Kidney (tissue), 14 donors: ENCODE data around the gene NSG1. TPM values are rescaled to one million over a fixed set of nuclear protein-coding genes. Genes with fewer than 3 reads are reported as not detected.

Experiments
- DNase-seq, 5 donors: peaks; one replicate each; pipeline ENCODE4 v3.0.0-alpha.2; 2013 to 2020
- FAIRE-seq: peaks from 2 replicates; lab custom pipeline; 2012; peaks lifted over from hg19 to GRCh38; lab: Jason Lieb, UNC
- H3K27ac ChIP-seq, 2 donors: one replicate each; pipeline ENCODE4 v1.7.0; 2013; ENCODE audit warnings: low read depth in 2 of 2, low read length in 2 of 2, inconsistent platforms in 1 of 2
- H3K27me3 ChIP-seq: one replicate; pipeline ENCODE4 v1.7.1; 2013; ENCODE audit warnings: low read length, inconsistent platforms; ENCODE audit not compliant: control insufficient read depth, insufficient read depth
- H3K36me3 ChIP-seq, 3 donors: one replicate each; pipeline versions ENCODE4 v1.7.0 to v1.7.1; 2013; ENCODE audit warnings: low read length in 3 of 3, control low read depth in 1 of 3, inconsistent platforms in 1 of 3; ENCODE audit not compliant: insufficient read depth in 3 of 3, control insufficient read depth in 2 of 3
- H3K4me1 ChIP-seq, 3 donors: one replicate each; pipeline versions ENCODE4 v1.7.0 to v1.7.1; 2013; ENCODE audit warnings: low read length in 3 of 3, inconsistent platforms in 1 of 3, low read depth in 1 of 3; ENCODE audit not compliant: control insufficient read depth in 2 of 3, insufficient read depth in 2 of 3
- H3K4me3 ChIP-seq, 3 donors: one replicate each; pipeline versions ENCODE4 v1.7.0 to v1.8.1; 2013; ENCODE audit warnings: low read length in 3 of 3, control low read depth in 1 of 3, inconsistent platforms in 1 of 3
- H3K9ac ChIP-seq, 3 donors: one replicate each; pipeline versions ENCODE4 v1.7.0 to v1.7.1; 2013; ENCODE audit warnings: low read length in 3 of 3, control low read depth in 1 of 3, inconsistent platforms in 1 of 3
- H3K9me3 ChIP-seq, 3 donors: one replicate each; pipeline versions ENCODE4 v1.7.0 to v1.7.1; 2013; ENCODE audit warnings: low read length in 3 of 3, control low read depth in 1 of 3, inconsistent platforms in 1 of 3; ENCODE audit not compliant: control insufficient read depth in 2 of 3, insufficient read depth in 1 of 3
- CTCF ChIP-seq: IDR thresholded peaks from 3 replicates; pipeline ENCODE4 v1.5.1; 2012; ENCODE audit warnings: mild to moderate bottlenecking, moderate library complexity, borderline replicate concordance; ENCODE audit not compliant: insufficient read depth; ENCODE audit errors: extremely low read depth
- intact Hi-C: fragments of 100-400 bp; cut with DNase I; formaldehyde crosslinking; loops from one replicate; pipeline ENCODE4 v1.11.1; 2022
- polyA plus RNA-seq: library from polyadenylated mRNA; stranded (reverse); fragments of 350-450 nt; fragmentation: Illumina TruSeq; extraction: RNeasy Lipid Tissue Mini Kit (QIAGEN cat#74804); gene quantifications from one replicate; pipeline ENCODE4 v1.2.3, GENCODE V29; 2014; ENCODE audit warnings: low read depth, low replicate concordance; ENCODE audit not compliant: insufficient read depth
- total RNA-seq: library from RNA; stranded (reverse); fragmentation: NEBNext Ultra II Directional; extraction: Animal tissue kit (Norgen Biotek cat#: 25700); gene quantifications from one replicate; pipeline ENCODE4 v1.2.1, GENCODE V29; 2021
- donor health status: control.
- donor health status: control.
- donor health status: control.
- donor health status: control.
- donor health status: control.
- donor health status: DM: yes; HTN: yes; CAD: no.
- donor health status: Normal renal cell carcinoma (clear cell type).

The NSG1 gene
- total and polyA plus RNA-seq, 2 donors from 2014 or later = 4.7 to 9.5 TPM

GRCh38 chr4:4355302-4355701, 31.6 kb upstream of the NSG1 start:
- Histone ChIP-seq H3K9me3 (peaks cover 0 to 2% (median 0%) of the 10 kb centered on the region in 3 donors), H3K4me1 (no peaks in the 10 kb centered on the region), H3K9ac (no peak overlapping the region), H3K27ac (no peak overlapping the region), H3K36me3 (no peaks in the 10 kb centered on the region), H3K4me3 (no peak overlapping the region), H3K27me3 (no peaks in the 10 kb centered on the region)
- intact Hi-C loops = no loop called here
- no peak for TF ChIP-seq CTCF
- DNase-seq (no peak), FAIRE-seq (no peak)

GRCh38 chr4:4356106-4357041, 30.5 kb upstream of the NSG1 start:
- no peak for TF ChIP-seq CTCF
- intact Hi-C loops = no loop called here
- Histone ChIP-seq H3K4me3 (no peak overlapping the region), H3K9me3 (peaks cover 0 to 2% (median 0%) of the 10 kb centered on the region in 3 donors), H3K27me3 (no peaks in the 10 kb centered on the region), H3K4me1 (no peaks in the 10 kb centered on the region), H3K27ac (no peak overlapping the region), H3K9ac (no peak overlapping the region), H3K36me3 (no peaks in the 10 kb centered on the region)
- FAIRE-seq (no peak), DNase-seq (peak in 4 of 5 donors; percentile 43 to 68 (median 56))

GRCh38 chr4:4358093-4358854, 28.6 kb upstream of the NSG1 start:
- peaks cover 0 to 2% (median 0%) of the 10 kb centered on the region in 3 donors for H3K9me3 ChIP-seq
- FAIRE-seq (no peak), DNase-seq (peak in 3 of 5 donors; percentile 13 to 36 (median 18))
- H3K9ac ChIP-seq = no peak overlapping the region
- no peaks in the 10 kb centered on the region for H3K27me3 ChIP-seq
- H3K4me3 ChIP-seq = no peak overlapping the region
- H3K36me3 ChIP-seq = no peaks in the 10 kb centered on the region
- intact Hi-C loops = no loop called here
- H3K4me1 ChIP-seq = no peaks in the 10 kb centered on the region
- TF ChIP-seq CTCF = no peak
- H3K27ac ChIP-seq = no peak overlapping the region
